D341Med (cell line): Measurements from ENCODE around the gene SPATA33.

Experiments
- DNase-seq: peaks from one replicate; pipeline ENCODE4 v3.0.0; 2012; ENCODE audit warnings: low spot score

Gene SPATA33

GRCh38 chr16:89709716-89710432 is 52.2 kb downstream of the SPATA33 start:
- DNase-seq = no peak

- DNase-seq = no peak
These were observed 53.3 kb downstream of the SPATA33 start for GRCh38 chr16:89710709-89711564.

- DNase-seq = peak; percentile 94
These were observed 54.1 kb downstream of the SPATA33 start for GRCh38 chr16:89711601-89712273.

DNA sequence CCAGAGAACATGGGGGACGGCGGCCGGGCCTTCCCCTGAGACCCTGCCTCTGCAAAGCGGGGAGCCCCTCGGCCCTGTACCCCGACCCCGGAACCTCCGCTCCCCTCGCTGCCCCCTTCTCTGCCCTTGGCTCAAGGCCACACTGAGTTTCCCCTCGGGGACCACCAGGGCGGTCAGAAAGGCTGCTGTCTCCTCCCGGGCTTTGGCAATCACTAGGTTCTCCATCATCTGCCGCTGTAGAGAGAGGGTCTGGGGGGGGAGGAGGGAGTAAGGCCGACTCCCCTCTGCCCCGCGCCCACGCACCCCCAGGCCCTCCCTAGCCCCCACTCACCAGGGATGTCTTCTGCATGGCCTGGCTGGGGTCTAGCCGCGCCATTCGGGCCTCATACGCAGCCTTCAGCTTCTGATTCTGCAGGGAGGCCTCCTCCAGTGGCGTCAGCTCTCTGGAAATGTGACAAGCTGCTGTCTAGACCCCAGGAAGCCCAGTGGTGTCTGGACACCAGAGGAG is 54.7 kb downstream of the SPATA33 start:
- no peak for DNase-seq

DNA sequence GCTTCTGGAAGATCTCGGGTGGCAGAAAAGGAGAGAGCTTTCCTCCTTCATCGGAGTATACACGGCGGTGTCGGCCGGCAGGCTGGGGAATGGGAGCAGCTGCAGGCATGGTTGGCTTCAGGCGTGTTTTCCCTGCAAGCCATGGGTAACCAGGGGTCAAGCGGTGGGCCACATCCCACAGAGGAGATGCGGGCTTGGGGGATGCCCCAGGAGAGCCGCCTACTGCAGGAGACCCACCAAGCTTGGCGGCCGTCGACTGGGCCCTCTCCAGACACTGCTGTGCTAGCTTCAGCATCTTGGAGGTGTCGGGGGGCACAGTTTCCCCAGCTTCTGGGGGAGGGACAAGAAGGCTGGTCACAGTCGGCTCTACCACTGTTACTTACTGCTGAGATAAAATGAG is 58.9 kb downstream of the SPATA33 start:
- no peak for DNase-seq

DNA sequence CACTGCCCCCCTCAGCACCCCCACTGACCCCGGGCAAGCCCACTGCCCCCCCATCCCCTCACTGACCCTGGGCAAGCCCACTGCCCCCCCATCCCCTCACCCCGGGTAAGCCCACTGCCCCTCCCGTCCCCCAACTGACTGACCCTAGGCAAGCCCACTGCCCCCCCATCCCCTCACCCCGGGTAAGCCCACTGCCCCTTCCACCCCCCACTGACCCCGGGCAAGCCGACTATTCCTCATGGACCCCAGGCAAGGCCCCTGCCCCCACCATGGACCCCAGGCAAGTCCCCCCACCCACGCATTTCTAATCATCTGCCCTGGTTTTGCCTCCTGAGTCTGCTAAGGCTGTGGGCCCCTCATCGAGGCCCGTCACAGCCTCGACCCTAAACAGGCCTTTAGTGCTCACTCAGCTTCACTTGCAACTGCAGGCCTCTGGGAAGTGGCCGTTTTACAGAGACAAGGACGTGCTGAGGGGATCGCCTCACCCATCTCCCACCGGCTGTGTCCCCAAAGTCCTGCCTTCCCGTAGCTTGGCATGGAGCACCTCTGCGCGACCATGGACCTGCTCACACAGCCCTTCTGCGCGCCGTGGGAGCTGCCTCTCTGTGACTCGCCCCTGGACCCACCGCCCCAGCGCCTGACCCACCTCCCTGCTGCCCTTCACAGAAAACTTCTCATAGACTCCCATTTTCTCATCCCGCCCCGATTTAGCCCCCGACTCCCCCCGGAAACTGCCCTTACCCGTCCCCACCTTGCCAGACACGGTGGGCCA is 59.5 kb downstream of the SPATA33 start:
- DNase-seq = no peak

DNA sequence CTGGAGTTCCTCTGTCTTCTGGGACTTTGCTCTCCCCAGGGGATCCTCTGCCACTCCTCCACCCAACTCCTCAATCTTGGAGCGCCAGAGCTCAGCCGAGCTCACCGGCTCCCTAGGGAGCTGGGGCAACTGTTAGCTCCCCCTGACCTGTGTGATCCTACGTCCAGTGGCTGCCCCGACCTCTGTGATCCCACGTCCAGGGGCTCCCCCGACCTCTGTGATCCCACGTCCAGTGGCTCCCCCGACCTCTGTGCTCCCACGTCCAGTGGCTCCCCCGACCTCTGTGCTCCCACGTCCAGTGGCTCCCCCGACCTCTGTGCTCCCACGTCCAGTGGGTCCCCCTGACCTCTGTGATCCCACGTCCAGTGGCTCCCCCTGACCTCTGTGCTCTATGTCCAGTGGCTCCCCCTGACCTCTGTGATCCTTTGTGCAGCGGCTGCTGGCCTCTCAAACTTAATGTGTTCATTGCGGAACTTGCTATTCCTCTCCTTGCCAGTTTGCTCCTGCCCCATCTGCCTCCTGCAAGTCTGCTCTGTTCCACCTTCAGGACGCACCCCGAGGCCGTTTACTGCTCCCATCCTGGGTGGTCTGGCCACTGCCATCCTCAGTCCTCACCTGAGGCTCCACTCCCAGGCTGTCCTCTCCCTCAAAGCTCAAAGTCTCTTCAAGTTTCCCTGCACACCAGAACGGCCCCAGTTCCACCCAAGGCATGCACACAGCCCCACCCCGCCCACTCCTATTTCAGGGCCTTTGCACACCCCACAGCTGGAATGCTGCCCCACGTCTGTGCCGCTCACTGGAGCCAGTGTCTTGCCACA is 60.3 kb downstream of the SPATA33 start:
- no peak for DNase-seq
